HG02588 (cell line): Measurements from ENCODE around the gene NAGA.

Experiments
- ATAC-seq: cut with Tn5 transposase; IDR thresholded peaks from one replicate; pipeline ENCODE4 v1.9.1; 2021; ENCODE audit warnings: mild to moderate bottlenecking, moderate library complexity; ENCODE audit not compliant: unreplicated experiment

The NAGA gene

DNA sequence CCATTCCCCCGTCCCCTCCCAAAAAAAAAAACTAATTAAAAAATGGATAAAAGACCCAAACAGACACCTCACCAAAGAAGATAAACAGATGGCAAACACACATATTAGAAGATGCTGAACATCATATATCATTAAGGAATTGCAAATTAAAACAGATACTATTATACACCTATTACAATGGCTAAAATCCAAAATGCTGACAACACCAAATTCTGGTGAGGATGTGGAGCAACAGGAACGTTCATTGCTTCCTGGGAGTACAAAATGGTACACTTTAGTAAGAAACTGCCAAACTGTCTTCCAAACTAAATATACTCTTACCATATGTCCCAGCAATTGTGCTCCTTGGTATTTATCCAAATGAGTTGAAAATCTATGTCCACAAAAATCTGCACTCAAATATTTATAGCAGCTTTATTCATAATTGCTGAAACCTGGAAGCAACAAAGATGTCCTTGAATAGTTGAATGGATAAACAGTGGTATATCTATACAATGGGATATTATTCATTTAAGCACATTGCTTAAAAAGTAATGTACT lies 19.9 kb downstream of the NAGA start:
- ATAC-seq, result no peak

DNA sequence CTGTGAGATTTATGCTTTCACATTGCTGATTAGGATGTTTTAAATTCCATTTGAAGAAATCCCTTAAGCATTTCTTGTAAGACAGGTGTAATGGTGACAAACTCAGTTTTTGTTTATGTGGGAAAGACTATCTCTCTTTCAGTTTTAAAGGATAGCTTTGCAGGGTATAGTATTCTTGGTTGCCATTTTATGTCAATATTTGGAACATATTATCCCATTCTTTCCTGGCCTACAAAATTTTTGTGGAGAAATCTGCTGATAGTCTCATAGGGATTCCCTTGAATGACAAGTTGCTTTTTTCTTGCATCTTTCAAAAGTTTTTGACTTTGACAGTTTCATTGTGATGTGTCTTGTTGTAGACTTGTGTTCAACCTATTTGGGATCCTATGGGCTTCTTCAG lies 28.8 kb downstream of the NAGA start:
- no peak for ATAC-seq

DNA sequence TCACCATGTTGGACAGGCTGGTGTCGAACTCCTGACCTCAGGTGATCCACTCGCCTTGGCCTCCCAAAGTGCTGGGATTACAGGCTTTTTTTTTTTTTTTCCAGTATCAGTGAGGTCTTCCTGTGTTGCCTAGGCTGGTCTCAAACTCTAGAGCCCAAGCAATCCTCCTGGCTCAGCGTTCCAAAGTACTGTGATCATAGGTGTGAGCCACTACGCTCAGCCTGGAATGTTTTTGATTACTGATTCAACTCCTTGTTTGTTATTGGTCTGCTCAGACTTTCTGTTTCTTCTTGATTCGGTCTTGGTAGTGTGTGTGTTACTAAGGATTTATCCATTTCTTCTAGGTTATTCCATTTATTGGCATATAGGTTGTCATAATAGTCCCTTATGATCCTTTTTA lies 31.3 kb downstream of the NAGA start:
- ATAC-seq, result no peak

DNA sequence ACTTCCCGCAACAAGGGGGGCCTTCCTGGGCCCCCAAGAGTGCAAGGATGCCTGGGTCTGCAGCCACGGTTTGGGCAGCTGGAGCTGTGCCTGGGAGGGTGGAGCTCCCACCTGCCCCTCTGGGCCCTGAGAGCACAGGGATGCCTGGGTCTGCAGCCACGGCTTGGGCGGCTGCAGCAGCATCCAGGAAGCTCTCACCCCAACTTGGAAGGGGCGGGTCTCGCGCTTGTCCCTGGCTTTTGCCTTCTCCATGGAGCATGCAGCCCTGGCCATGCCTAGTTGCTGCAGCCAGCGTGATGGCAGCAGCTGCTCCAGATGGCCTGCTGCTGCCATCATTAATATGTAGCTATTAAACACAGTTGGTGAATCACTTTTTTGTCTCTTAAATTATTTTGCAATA lies 35.4 kb downstream of the NAGA start:
- ATAC-seq, result no peak

DNA sequence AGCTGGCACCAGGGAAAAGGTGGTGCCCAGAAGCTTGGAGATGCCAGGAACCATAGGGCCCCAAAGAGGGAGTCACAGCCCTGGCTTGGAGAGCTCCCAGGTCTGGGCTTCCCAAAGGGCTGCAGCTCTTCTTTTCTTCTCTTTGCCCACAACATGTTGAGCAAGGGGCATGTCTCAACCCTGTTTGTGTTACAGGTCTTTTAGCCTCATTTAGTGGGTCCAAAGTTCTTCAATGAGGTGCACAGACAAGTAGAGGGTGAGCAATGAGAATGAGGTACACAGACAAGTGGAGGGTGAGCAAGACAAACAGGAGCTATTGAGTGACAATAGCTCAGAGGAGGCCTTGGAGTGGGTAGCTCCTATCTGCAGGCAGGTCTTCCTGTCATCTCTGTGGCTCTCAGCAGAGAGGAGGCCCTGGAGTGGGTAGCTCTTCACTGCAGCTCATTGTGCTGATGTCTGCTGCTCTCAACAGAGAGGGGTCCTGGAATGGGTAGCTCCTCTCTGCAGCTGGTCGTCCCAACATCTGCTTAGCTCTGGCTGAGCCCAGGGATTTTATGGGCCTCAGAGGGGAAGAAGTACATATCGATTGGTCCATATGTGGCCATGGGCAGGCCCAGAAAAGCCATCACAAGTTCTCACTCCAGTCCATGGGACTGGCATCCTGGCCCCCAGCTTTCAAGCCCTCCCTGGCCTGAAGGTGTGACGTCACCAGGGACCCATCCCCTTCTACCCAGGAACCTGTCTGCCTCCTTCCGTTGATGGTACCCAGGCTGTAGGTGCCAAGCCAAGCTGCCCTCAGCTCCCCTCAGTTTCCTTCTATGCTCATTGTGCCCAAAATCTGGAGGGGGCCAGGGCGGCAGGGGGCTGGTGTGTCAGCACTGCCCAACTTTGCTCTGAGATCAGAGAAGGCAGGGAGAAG lies 37.1 kb downstream of the NAGA start:
- no peak for ATAC-seq

DNA sequence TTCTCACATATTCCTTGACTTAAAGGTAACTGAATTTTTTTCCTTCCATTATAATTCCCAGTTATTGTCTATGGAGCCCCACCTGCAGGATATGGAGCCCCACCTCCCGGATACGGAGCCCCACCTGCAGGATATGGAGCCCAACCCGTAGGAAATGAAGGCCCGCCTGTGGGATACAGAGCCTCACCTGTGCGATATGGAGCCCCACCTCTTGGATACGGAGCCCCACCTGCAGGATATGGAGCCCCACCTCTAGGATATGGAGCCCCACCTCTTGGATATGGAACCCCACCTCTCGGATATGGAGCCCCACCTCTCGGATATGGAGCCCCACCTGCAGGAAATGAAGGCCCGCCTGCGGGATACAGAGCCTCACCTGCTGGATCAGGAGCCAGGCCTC lies 43.9 kb downstream of the NAGA start:
- ATAC-seq, result no peak

DNA sequence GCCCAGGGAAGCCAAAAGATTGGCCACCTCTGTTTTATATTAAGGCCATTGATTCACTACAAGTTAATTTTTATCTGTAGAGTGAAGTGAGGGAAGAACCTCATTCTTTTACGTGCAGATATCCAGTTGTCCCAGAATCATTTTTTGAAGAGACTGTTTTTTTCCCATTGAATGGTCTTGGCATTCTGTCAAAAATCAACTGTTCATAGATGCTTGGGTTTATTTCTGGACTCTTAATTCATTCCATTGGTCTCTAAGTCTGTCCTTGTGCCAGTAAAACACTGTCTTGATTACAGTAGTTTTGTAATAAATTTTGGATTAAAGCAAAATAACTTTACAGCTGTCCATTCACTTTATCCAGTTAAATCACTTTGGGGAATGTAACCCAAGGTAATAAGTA lies 45.2 kb downstream of the NAGA start:
- no peak for ATAC-seq

DNA sequence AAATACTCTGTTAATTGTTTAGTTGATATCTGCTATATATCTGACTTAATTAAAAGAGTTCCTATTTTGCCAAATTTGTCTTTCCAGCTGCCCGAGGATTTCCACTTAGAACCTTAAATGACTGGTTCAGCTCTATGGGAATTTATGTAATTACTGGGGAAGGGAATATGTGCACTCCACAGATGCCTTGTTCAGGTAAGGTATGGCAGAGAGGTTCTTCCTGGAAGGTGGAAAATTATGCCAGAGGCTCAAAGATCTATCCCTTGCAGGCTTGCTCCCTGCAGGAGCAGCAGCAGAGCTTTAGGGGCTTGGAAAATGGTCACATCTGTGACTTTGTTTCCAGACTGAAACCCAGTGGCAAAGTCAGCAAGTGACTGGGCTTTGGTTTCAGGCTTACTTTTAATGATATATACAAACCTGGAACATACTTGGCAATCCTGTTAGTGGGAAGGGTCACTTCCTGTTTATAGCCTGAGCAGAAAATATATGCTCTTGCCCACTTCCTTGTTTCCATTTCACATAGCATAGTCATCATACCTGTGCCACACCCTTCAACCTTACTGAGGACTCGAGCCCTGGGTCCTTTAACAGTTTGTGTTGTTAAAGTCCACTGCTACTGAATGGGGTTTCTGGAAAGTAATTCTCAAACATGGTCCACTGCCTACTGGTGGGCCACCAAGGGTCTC lies 48.3 kb downstream of the NAGA start:
- no peak for ATAC-seq

DNA sequence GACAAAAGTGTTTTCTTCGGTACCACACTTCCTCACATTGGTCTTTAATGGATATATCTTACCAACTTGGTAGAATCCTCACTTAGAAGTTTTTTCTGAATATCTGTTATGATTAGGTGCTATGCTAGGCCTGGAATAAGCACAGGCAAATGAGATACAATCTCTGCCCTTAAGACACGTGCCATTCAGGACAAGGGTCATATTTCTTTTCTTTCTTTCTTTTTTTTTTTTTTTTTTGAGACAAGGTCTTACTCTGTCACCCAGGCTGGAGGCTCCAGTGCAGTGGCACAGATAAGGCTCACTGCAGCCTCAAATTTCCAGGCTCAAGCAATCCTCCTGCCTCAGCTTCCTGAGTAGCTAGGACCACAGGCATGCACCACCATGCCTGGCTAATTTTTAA lies 49.0 kb downstream of the NAGA start:
- ATAC-seq, result no peak

DNA sequence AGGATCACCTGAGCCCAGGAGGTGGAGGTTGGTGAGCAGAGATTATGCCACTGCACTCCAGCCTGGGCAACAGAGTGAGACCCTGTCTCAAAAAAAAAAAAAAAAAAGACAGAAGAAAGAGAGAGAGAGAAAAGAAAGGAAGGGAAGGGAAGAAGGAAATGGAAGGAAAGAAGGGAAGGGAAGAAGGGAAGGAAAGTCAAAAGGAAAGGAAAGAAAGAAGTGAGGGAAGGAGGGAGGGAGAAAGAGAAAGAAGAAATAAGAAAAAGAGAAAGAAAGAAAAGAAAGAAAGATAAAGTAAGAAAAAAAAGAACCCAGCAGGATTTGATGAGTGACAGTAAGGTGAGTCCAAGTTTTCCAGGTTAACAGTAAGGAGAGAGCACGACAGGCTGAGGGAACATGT lies 52.4 kb downstream of the NAGA start:
- no peak for ATAC-seq

DNA sequence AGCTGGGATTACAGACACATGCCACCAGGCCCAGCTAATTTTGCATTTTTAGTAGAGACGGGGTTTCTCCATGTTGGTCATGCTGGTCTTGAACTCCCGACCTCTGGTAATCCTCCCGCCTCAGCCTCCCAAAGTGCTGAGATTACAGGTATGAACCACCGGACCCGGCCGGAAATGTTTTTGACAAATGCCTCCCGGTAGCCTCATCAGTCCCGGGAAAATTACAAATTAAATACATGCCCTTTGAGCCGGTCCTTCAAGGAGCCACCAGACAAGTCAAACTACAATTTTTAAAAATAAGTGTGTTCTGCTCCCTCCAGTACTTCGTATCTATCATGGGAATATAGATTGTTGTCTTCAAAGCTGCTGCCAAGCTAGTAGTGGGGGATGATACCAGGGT lies 54.5 kb downstream of the NAGA start:
- no peak for ATAC-seq

DNA sequence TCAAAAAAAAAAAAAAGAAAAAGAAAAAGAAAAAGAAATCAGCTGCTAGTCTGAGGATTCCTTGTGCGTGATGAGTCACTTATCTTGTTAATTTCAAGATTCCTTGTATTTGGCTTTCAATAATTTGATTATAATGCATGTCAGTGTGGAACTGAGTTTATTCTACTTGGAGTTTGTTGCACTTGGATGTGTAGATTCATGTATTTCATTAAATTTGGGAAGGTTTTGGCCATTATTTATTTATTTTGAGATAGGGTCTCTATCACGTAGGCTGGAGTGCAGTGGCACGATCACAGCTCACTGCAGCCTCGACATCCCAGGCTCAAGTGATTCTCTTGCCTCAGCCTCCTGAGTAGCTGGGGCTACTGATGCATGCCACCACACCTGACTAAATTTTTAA lies 57.2 kb downstream of the NAGA start:
- ATAC-seq, result no peak

DNA sequence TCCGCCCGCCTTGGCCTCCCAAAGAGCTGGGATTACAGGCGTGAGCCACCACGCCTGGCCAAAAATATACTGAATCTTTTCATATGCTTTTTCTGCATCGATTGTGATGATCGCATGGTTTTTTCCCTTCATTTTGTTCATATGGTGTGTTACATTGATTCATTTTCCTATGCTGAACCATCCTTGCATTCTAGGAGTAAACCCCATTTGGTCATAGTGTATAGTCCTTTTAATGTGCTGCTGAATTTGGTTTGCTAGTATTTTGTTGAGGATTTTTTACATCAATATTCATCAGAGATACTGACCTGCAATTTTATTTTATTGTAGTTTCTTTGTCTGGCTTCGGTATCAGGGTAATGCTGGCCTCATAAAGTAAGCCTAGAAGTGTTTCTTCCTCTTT lies 59.8 kb downstream of the NAGA start:
- no peak for ATAC-seq
